HL-60 (cell line): ENCODE results near the gene RCBTB1.
"Not testable (repeated sequence)": the region's sequence is repeated elsewhere in the genome, so short reads cannot be mapped to it uniquely, and the experiment has no call there.

Source experiments
- GABPA ChIP-seq: IDR thresholded peaks from 2 replicates; pipeline ENCODE4 v1.6.1; 2012; ENCODE audit warnings: low read depth
- POLR2AphosphoS5 ChIP-seq: IDR thresholded peaks from 2 replicates; pipeline ENCODE4 v1.6.1; 2012; ENCODE audit warnings: low read depth
- TF ChIP-seq, protein P1 (sequence below): IDR thresholded peaks from one replicate; pipeline ENCODE4 v1.5.1; 2011; ENCODE audit warnings: low read length, control low read depth, inconsistent platforms; ENCODE audit not compliant: insufficient read depth

DNA sequence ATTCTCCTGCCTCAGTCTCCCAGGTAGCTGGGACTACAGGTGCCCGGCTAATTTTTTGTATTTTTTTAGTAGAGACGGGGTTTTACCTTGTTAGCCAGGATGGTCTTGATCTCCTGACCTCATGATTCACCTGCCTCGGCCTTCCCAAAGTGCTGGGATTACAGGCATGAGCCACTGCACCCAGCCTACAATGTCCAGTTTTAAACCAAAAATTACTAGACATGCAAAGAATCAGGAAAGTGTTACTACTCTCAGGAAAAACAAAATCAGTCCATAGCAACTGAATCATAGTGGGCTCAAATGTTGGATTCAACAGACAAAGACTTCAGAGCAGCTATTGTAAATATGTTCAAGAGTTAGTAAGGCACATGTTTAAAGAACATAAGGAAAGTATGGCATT, 26.7 kb upstream of the RCBTB1 start:
- TF ChIP-seq, protein P1, sequence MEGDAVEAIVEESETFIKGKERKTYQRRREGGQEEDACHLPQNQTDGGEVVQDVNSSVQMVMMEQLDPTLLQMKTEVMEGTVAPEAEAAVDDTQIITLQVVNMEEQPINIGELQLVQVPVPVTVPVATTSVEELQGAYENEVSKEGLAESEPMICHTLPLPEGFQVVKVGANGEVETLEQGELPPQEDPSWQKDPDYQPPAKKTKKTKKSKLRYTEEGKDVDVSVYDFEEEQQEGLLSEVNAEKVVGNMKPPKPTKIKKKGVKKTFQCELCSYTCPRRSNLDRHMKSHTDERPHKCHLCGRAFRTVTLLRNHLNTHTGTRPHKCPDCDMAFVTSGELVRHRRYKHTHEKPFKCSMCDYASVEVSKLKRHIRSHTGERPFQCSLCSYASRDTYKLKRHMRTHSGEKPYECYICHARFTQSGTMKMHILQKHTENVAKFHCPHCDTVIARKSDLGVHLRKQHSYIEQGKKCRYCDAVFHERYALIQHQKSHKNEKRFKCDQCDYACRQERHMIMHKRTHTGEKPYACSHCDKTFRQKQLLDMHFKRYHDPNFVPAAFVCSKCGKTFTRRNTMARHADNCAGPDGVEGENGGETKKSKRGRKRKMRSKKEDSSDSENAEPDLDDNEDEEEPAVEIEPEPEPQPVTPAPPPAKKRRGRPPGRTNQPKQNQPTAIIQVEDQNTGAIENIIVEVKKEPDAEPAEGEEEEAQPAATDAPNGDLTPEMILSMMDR, result not testable (repeated sequence)
- not testable (repeated sequence) for TF ChIP-seq GABPA, POLR2AphosphoS5
